ENCODE results near the gene TUT7. TPM values are rescaled to one million over a fixed set of nuclear protein-coding genes. Genes with fewer than 3 reads are reported as not detected.

TUT7 gene
- polyA plus RNA-seq, 1 donor from 2014 or later = 21.0 TPM

GRCh38 chr9:86248746-86249145, 105.5 kb downstream of the TUT7 start:
- H3K4me3 ChIP-seq (ENCODE audit: low read length) = no peak overlapping the region
- H3K9me3 ChIP-seq (ENCODE audit: low read length) = no peaks in the 10 kb centered on the region
- TF ChIP-seq MXI1 (conservative IDR thresholded peaks at IDR 0.05; ENCODE audit: poor library complexity, severe bottlenecking) = no peak
- TF ChIP-seq REST (IDR thresholded peaks at IDR 0.05; ENCODE audit: borderline replicate concordance) = no peak
- TF ChIP-seq TAF1 (IDR thresholded peaks at IDR 0.05; ENCODE audit: low read depth) = no peak
- TF ChIP-seq SMC3 (conservative IDR thresholded peaks at IDR 0.05; ENCODE audit: poor library complexity) = no peak
- no peak for TF ChIP-seq POLR2AphosphoS5 (IDR thresholded peaks at IDR 0.05)
- no peak for TF ChIP-seq EP300 (conservative IDR thresholded peaks at IDR 0.05; ENCODE audit: poor library complexity, severe bottlenecking)
- TF ChIP-seq, protein P1, sequence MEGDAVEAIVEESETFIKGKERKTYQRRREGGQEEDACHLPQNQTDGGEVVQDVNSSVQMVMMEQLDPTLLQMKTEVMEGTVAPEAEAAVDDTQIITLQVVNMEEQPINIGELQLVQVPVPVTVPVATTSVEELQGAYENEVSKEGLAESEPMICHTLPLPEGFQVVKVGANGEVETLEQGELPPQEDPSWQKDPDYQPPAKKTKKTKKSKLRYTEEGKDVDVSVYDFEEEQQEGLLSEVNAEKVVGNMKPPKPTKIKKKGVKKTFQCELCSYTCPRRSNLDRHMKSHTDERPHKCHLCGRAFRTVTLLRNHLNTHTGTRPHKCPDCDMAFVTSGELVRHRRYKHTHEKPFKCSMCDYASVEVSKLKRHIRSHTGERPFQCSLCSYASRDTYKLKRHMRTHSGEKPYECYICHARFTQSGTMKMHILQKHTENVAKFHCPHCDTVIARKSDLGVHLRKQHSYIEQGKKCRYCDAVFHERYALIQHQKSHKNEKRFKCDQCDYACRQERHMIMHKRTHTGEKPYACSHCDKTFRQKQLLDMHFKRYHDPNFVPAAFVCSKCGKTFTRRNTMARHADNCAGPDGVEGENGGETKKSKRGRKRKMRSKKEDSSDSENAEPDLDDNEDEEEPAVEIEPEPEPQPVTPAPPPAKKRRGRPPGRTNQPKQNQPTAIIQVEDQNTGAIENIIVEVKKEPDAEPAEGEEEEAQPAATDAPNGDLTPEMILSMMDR (IDR thresholded peaks at IDR 0.05; ENCODE audit: poor library complexity, severe bottlenecking) = no peak
- TF ChIP-seq RAD21 (conservative IDR thresholded peaks at IDR 0.05) = no peak
- no peak for TF ChIP-seq EZH2 (IDR thresholded peaks at IDR 0.05; ENCODE audit: borderline replicate concordance, insufficient read depth, low read length, poor library complexity, severe bottlenecking)
- H3K9ac ChIP-seq (ENCODE audit: low read length) = no peak overlapping the region
- no peaks in the 10 kb centered on the region for H4K20me1 ChIP-seq (ENCODE audit: insufficient read depth)
- no peaks in the 10 kb centered on the region for H3K27me3 ChIP-seq (ENCODE audit: insufficient read depth, low read depth, low read length)
- no peaks in the 10 kb centered on the region for H3K9me2 ChIP-seq (ENCODE audit: insufficient read depth, low read length)
- no peak overlapping the region for H3K27ac ChIP-seq (ENCODE audit: low read length)
- H2AFZ ChIP-seq (ENCODE audit: low read depth, low read length) = no peak overlapping the region
- no peaks in the 10 kb centered on the region for H3K36me3 ChIP-seq (ENCODE audit: insufficient read depth, low read length)
- H3F3A ChIP-seq (ENCODE audit: insufficient read depth, low read length, poor library complexity, severe bottlenecking) = no peaks in the 10 kb centered on the region
- no peak overlapping the region for H3K4me2 ChIP-seq (ENCODE audit: low read length)
- H3K79me2 ChIP-seq (replicated peaks; ENCODE audit: insufficient read depth, low read length) = no peaks in the 10 kb centered on the region

GRCh38 chr9:86246752-86247161, 107.5 kb downstream of the TUT7 start:
- Histone ChIP-seq H3K4me2 (ENCODE audit: low read length) (no peak overlapping the region), H3K9ac (ENCODE audit: low read length) (no peak overlapping the region)

More at GRCh38 chr9:86246752-86247161, 107.5 kb downstream of the TUT7 start:
- Histone ChIP-seq H2AFZ (ENCODE audit: low read depth, low read length) (no peak overlapping the region), H3F3A (ENCODE audit: insufficient read depth, low read length, poor library complexity, severe bottlenecking) (no peaks in the 10 kb centered on the region), H3K79me2 (replicated peaks; ENCODE audit: insufficient read depth, low read length) (no peaks in the 10 kb centered on the region), H3K4me3 (ENCODE audit: low read length) (no peak overlapping the region), H3K9me2 (ENCODE audit: insufficient read depth, low read length) (no peaks in the 10 kb centered on the region), H3K27ac (ENCODE audit: low read length) (no peak overlapping the region), H3K36me3 (ENCODE audit: insufficient read depth, low read length) (no peaks in the 10 kb centered on the region), H3K9me3 (ENCODE audit: low read length) (no peaks in the 10 kb centered on the region), H4K20me1 (ENCODE audit: insufficient read depth) (no peaks in the 10 kb centered on the region), H3K27me3 (ENCODE audit: insufficient read depth, low read depth, low read length) (no peaks in the 10 kb centered on the region)
- TF ChIP-seq EP300 (conservative IDR thresholded peaks at IDR 0.05; ENCODE audit: poor library complexity, severe bottlenecking) (no peak), MXI1 (conservative IDR thresholded peaks at IDR 0.05; ENCODE audit: poor library complexity, severe bottlenecking) (no peak), REST (IDR thresholded peaks at IDR 0.05; ENCODE audit: borderline replicate concordance) (no peak), RAD21 (conservative IDR thresholded peaks at IDR 0.05) (no peak), TAF1 (IDR thresholded peaks at IDR 0.05; ENCODE audit: low read depth) (no peak), SMC3 (conservative IDR thresholded peaks at IDR 0.05; ENCODE audit: poor library complexity) (no peak), EZH2 (IDR thresholded peaks at IDR 0.05; ENCODE audit: borderline replicate concordance, insufficient read depth, low read length, poor library complexity, severe bottlenecking) (no peak), POLR2AphosphoS5 (IDR thresholded peaks at IDR 0.05) (no peak)
- TF ChIP-seq, protein P1 (IDR thresholded peaks at IDR 0.05; ENCODE audit: poor library complexity, severe bottlenecking) = no peak
